HG02610 (cell line): Measurements from ENCODE around the gene ADAM11.

Experiments
- ATAC-seq: cut with Tn5 transposase; IDR thresholded peaks from one replicate; pipeline ENCODE4 v1.9.1; 2021; ENCODE audit warnings: mild to moderate bottlenecking, moderate library complexity; ENCODE audit not compliant: unreplicated experiment

The ADAM11 gene

GRCh38 chr17:44828919-44829522 lies 70.2 kb downstream of the ADAM11 start:
- no peak for ATAC-seq

DNA sequence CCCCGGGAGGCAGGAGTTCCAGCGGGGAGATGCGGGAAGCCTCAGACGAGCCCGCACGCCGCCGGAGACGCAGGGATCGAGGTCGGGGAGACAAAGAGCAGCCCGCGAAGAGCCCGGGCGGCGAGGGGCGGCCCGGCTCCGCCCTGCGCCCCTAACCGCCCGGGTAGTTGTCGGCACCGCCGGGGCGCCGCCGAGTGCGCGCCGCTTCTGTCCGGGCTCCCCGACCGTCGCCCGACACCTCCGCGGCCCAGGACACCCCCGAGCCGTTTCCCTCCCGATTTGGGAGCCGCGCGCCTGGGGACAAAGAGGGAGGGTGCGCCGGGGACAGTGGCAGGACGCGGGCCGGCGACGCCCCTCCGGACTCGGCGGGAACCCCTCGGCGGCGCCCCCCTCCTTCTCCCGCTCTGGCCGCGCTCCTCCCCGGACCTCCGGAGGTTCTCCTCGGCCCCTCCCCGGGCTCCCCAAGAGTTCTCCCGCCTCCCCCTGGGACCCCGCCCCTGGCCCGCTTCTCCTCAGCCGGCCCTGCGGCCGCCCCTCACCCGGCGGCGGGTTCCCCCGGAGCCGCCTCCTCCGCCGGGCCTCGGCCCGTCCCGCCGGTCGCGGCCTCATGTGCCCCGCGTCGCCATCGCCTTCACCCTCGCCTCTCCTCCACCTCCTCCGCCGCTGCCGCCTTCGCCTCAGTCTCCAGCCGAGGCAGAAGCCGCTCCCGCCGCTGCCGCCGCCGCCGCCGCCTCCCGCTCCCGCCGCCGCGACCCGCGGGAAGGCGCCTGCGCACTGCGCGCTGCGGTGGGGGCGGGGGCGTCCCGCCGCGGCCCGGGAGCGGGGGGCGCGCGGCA lies 71.0 kb downstream of the ADAM11 start, which contains the start of gene GJC1:
Gene GJC1 (minus strand): TSS at position 765 of the 836 bp plus-strand sequence. CDS start 24,470 bp downstream, outside the sequence.
- peak; percentile 30 for ATAC-seq

DNA sequence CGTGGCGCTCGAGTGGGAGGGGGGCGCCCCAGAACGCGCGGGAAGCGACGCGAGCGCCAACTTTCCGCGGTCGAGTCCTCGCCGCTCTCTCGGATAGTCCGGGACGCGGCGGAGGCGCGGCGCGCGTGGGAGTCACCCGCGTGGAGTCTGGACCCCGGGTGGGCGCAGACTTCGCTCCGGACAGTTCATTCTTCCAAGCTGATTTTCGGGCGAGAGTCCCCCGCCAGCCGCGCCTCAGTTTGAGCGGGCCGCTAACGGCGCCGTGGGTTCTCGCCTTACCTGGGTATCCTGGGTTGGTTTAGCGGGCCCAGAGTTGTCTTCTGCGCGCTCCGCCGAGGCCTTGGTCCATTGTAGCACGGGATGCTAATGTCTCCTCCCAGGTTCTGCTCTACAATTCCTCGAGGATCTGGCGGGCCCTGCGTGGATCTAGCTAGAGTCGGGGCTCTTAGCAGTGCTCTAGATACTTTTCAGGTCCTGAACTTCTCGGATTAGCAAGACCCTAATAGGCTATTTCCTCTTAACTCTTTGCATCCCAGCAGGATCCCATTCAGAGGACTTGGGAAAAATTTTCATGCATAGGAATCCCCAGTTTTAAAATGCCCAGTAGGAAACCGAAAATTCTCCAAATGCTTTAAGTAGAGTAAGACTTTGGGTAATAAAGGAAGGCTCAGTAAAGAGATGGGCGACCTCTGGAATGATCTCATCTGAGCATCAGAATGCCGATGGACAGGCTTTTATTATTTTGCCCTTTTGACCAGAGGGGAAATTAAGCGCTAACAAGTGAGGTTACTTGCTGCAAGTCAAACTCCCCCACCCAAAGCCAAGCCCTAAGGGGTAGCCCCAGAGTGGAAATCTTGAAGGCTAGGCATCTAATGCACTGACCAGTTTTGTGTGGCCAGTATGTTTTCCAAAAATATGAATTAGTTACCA lies 71.8 kb downstream of the ADAM11 start:
- no peak for ATAC-seq

DNA sequence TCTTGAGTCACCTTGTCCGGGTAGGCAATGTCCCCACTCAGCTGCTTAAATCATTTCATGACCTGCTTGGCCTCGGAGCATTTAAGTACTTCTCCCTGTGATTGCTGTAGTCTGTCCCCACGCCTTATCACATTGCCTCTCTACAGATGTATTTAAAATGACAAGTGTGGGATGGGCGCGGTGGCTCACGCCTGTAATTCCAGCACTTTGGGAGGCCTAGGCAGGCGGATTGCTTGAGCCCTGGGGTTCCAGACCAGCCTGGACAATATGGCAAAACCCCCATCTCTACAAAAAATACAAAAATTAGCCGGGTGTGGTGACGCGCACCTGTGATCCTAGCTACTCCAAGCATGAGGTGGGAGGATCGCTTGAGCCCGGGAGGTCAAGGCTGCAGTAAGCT lies 72.6 kb downstream of the ADAM11 start:
- ATAC-seq, result no peak
